GM12892 (cell line): ENCODE results near the gene FBXO4. TPM values are rescaled to one million over a fixed set of nuclear protein-coding genes. Genes with fewer than 3 reads are reported as not detected.

Source experiments
- DNase-seq: peaks from one replicate; pipeline ENCODE4 v3.0.0; 2011; ENCODE audit not compliant: insufficient read length
- FAIRE-seq: peaks from 2 replicates; lab custom pipeline; 2011; peaks lifted over from hg19 to GRCh38; lab: Jason Lieb, UNC
- POLR2A ChIP-seq: IDR thresholded peaks from 2 replicates; pipeline ENCODE4 v1.6.1; 2011; ENCODE audit warnings: low read depth, low read length, control low read depth
- POLR2AphosphoS5 ChIP-seq: IDR thresholded peaks from 2 replicates; pipeline ENCODE4 v1.6.1; 2011; ENCODE audit warnings: low read depth, low read length, control low read depth
- TAF1 ChIP-seq: IDR thresholded peaks from 2 replicates; pipeline ENCODE4 v1.6.1; 2011; ENCODE audit warnings: low read depth, mild to moderate bottlenecking, control low read depth, low read length, borderline replicate concordance
- polyA plus RNA-seq: library from polyadenylated mRNA; unstranded; fragments of >200 nt; gene quantifications from one replicate; pipeline ENCODE4 v1.2.1, GENCODE V29; 2012; ENCODE audit warnings: missing spikeins, inconsistent platforms; ENCODE audit not compliant: missing spikeins

FBXO4 gene
- polyA plus RNA-seq = 14.4 TPM

GRCh38 chr5:41924872-41925554 lies at the start of gene FBXO4:
Gene FBXO4 (plus strand): TSS chr5:41925281. CDS start chr5:41925310, 29 bp downstream.
- FAIRE-seq (peak; percentile 90), DNase-seq (peak; percentile 60)
- peak; percentile 92 for TF ChIP-seq POLR2A
- peak; percentile 95 for TF ChIP-seq POLR2AphosphoS5
- peak; percentile 81 for TF ChIP-seq TAF1

GRCh38 chr5:41876678-41877077 lies 48.4 kb upstream of the FBXO4 start:
- FAIRE-seq (no peak), DNase-seq (no peak)
- TF ChIP-seq POLR2AphosphoS5 (no peak), POLR2A (no peak), TAF1 (no peak)

- DNase-seq (no peak), FAIRE-seq (no peak)
- TF ChIP-seq POLR2A (no peak), POLR2AphosphoS5 (no peak), TAF1 (no peak)
Measured at GRCh38 chr5:41877408-41877807, 47.7 kb upstream of the FBXO4 start.

- no peak for DNase-seq
- TF ChIP-seq TAF1 = no peak
- FAIRE-seq = no peak
Measured at GRCh38 chr5:41878173-41878572, 46.9 kb upstream of the FBXO4 start.

- FAIRE-seq (no peak), DNase-seq (no peak)
- TF ChIP-seq POLR2A (no peak), TAF1 (no peak), POLR2AphosphoS5 (no peak)
Measured at GRCh38 chr5:41878643-41879478, 46.2 kb upstream of the FBXO4 start.

- no peak for DNase-seq
- no peak for TF ChIP-seq POLR2AphosphoS5
- no peak for FAIRE-seq
Measured at GRCh38 chr5:41882765-41883164, 42.3 kb upstream of the FBXO4 start.

- TF ChIP-seq TAF1 = no peak
- no peak for TF ChIP-seq POLR2AphosphoS5
- TF ChIP-seq POLR2A = no peak
- FAIRE-seq = no peak
- DNase-seq = no peak
Measured at GRCh38 chr5:41883243-41883642, 41.8 kb upstream of the FBXO4 start.

- DNase-seq (no peak), FAIRE-seq (no peak)
- TF ChIP-seq POLR2AphosphoS5 = no peak
- no peak for TF ChIP-seq POLR2A
- no peak for TF ChIP-seq TAF1
Measured at GRCh38 chr5:41883936-41884335, 41.1 kb upstream of the FBXO4 start.

- TF ChIP-seq POLR2AphosphoS5 = no peak
- no peak for TF ChIP-seq POLR2A
- no peak for TF ChIP-seq TAF1
- FAIRE-seq (no peak), DNase-seq (no peak)
Measured at GRCh38 chr5:41885286-41885685, 39.8 kb upstream of the FBXO4 start.

- FAIRE-seq = no peak
- TF ChIP-seq POLR2AphosphoS5 (no peak), POLR2A (no peak), TAF1 (no peak)
- no peak for DNase-seq
Measured at GRCh38 chr5:41891066-41891707, 33.9 kb upstream of the FBXO4 start.

GRCh38 chr5:41892031-41892430 lies 33.0 kb upstream of the FBXO4 start:
- DNase-seq = no peak
- TF ChIP-seq POLR2A (no peak), TAF1 (no peak), POLR2AphosphoS5 (no peak)
- no peak for FAIRE-seq
